Renal cortical epithelial cell (primary cell): ENCODE results near the gene KCNQ1. TPM values are rescaled to one million over a fixed set of nuclear protein-coding genes. Genes with fewer than 3 reads are reported as not detected.

ENCODE experiments used
- DNase-seq: peaks from one replicate; pipeline ENCODE4 v3.0.0-alpha.2; 2011; ENCODE audit warnings: low read depth
- total RNA-seq: library from RNA; depleted of rRNA; stranded (reverse); fragments of >200 nt; gene quantifications from 2 replicates; pipeline ENCODE4 v1.2.3, GENCODE V29; 2014

Gene KCNQ1
- total RNA-seq, 1 donor from 2014 or later: 1.1 TPM

DNA sequence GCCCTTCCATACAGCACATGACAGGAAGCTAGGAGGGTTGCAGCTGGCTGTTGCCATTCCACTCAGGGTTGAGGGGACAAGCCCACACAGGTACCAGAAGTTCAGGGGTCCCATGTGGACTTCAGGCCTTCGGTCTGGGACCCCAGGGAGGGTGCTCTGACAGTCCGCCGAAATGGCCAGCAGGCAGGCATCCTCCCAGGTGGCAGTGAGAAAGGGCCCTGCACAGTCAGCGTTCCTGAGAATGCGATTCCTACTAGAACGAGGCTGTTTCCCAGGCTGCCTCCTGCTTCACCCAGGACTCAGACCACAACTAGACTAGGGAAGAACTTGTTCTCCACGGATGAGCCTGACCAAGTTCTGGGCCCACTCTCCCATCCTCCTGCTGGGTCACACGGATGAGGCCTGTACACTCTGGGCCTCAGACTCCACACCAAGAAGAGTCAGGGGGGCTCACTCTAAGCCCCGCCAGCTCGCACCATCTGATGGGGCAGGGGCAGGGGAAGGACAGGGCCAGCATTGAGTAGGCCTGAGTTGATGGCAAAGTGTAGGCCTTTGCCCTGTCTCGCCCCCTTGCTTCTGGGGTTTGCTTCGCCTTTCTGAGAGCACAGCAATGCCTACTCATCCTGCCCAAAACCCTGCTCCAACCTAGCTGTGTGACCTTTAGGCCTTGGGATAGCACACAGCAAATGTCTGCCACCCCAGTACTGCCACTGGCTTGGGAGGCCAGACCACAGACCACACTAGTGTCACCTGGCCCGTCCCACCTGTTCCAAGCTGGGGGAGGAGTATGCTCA is 241.0 kb downstream of the KCNQ1 start:
- DNase-seq: no peak

- no peak for DNase-seq
These were observed 241.8 kb downstream of the KCNQ1 start for GRCh38 chr11:2686360-2687222.

DNA sequence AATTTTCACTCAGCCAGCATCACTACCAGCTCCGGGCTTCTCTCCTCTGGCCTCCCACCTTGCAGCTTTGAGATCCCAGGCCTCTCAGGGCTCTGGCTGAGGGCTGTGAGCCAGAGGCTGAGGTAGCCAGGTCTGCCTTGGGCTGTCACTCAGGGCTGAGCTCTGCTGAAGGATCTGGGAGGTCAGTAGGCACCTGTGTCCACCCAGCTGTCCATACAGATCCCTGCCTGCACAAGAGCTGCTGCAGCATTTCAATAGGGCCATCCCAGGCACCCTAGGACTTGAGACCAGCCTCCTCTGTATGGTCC is 242.4 kb downstream of the KCNQ1 start:
- DNase-seq: no peak

DNA sequence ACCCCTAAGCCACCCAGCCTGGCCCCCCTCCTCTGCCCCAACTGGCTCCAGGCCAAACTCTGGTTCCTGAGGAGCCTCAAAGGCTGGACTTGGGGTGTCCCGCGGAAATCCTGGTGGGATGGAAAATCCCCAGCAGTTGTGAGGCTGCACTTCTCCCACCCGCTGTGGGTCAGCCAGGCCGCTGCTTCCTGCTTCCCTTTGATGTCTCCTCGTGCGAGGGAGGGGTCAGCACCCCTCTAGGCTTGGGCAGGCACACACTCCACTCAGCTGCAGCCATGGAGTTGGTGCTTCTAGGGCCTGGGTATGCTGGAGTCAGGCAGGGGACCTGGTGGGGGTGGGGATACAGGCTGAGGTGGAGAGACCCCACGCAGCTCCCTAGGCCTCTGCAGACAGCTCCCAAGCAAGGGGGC is 243.0 kb downstream of the KCNQ1 start:
- no peak for DNase-seq

DNA sequence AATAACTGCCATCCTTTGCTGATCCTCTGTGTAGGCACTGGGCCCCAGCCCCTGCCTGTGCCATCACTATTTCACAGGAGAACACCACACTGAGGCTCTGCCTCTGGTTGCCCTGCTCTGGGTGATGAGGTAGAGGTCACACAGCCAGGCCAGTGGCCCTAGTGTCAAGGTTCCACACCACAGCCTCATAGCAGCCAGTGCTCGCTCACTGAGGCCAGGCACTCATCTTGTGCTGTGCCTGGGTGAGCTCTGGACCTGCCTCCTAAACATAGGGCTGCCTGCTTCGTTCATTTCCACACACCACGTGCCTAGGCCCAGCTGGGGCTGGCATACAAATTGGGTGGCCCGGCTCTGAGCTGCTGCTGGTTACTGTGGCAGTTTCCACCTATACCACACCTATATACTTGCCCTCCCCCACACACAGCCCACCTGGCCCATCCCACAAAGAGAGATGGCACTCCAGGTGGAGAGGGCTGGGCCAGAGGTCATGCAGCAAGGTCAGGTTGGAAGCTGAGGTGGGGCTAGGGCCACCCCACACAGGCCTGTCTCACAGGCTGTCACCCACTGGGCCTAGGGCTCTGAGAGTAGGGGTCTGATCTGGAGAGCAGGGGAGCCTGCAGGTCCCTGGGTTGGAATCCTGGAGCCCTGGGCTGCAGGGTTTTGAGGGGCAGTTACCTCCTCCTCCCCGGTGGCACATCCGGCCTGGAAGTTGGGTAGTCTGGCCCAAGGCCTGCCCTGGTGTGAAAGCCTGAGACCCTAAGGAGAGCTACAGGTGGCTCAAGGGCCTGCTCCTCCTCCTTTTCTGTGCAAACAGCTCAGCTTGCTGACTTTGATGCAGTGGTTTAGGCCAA is 243.8 kb downstream of the KCNQ1 start:
- DNase-seq: no peak

GRCh38 chr11:2689651-2690575 is 245.1 kb downstream of the KCNQ1 start:
- no peak for DNase-seq

DNA sequence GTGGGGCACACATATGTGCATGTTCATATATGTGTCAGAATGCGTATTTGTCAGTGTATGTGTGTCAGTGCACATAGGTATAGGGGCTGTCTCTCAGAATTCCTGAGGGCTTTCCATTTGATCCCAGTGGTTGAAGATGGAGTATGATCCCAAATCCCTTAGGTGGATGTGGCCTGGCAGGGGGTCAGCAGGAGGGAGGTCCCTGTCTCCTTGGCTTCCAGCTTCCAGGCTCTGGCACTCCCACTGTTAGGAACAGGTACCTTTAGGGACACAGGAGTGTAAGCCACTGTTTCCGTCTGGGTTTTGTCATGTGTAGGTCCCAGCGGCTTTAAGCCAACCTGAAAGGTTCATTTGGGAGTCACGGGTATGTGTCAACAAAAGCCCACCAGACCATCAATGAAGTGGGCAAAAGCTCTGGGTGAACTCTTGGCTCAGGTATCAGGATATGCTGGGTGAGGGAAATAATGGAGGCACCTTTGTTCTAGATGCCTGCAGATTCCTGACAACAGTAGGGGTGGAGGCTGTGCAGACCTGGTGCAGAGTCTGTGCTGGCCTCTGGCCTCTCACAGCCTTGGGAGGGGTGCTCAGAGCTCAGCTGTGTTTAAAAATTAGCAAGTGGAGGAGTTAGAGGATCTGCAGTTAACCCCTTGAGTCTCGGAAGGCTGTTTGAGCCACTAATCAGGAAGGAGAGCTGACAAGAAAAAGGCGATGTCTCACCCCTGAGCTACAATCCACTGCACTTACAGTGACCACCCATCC is 246.0 kb downstream of the KCNQ1 start:
- no peak for DNase-seq

GRCh38 chr11:2691355-2691761 is 246.6 kb downstream of the KCNQ1 start:
- no peak for DNase-seq

GRCh38 chr11:2691991-2692875 is 247.4 kb downstream of the KCNQ1 start:
- DNase-seq: peak; percentile 53

GRCh38 chr11:2693271-2694261 is 248.8 kb downstream of the KCNQ1 start:
- no peak for DNase-seq

DNA sequence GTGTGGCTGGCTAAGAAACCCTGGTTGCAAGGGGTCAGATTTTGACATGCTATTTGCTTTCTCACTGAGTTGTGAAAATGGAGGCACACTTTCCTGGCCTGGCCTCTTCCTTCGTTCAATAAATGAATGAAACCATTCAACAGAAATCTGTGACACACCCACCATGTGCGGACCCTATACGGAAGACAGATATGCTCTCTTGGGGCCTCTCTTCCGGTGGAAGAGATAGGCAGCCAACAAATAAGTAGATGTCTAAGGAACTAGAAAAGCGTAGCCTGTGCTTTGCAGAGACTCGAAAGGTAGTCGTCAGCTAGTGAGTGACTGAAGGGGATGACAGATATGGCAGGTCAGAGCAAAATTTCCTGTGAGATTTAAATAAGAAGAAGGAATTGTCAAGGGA is 249.7 kb downstream of the KCNQ1 start:
- DNase-seq: no peak

DNA sequence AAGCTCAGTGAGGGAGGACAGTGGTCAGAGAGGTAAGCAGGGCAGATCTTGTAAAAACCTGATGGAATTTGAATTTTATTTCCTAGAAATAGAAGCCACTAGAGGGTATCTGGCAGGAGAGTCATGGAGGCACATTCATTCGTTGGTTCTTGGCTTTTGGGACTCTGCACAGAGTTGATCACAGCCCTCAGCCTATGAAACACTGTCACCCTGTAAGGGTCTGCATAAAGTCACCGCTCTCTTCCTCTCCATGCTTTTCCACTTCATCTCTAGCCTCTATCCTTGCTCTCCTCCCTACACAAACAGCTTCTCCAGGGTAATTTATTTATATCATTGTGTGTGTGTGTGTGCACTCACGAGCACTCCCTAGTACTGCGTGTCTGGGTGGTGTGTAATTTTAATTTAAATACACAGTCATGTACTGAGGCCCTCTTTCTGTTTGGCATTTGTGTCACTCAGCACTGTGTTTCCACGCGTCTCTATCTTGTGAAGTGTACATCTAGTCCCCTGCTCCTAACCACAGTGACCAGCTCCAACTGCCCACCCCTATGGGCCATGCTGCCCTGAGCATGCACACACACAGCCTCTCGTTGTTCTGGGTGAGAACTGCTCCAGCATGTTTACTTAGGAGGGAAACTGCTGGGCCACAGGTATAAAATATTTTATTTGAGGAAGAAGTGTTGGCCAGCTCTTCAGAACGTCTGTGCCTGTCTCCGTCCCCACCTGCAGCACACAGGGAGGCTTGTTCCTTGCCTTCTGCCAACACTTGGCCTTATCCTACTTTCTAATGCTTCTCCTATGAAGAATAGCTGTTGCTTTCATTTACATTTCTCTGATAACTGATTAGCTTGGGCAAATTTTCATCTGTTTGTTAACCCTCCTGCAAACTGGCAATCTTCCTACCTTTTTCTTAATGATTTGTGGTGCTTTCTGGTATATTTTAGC is 250.5 kb downstream of the KCNQ1 start:
- no peak for DNase-seq

DNA sequence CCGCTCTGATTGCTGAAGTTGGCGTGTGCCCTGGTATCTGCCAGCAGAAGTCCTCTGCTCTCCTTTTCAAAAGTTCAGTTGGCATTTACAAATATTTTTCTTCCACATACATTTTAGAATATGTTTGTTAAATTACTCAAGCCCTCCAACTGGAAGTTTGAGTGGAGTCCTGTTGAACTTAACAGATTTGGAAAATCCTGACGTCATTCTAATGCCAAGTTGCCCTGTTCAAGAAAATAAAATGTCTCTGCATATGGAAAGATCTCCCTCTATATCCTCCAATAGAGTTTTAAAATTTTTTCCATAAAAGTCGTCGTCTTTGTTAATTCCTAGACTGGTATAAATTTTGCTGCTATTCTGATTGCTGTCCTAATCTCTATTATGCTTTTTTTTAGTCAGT is 251.6 kb downstream of the KCNQ1 start:
- no peak for DNase-seq

GRCh38 chr11:2697866-2698265 is 253.1 kb downstream of the KCNQ1 start:
- no peak for DNase-seq

GRCh38 chr11:2698386-2699184 is 253.8 kb downstream of the KCNQ1 start:
- no peak for DNase-seq

DNA sequence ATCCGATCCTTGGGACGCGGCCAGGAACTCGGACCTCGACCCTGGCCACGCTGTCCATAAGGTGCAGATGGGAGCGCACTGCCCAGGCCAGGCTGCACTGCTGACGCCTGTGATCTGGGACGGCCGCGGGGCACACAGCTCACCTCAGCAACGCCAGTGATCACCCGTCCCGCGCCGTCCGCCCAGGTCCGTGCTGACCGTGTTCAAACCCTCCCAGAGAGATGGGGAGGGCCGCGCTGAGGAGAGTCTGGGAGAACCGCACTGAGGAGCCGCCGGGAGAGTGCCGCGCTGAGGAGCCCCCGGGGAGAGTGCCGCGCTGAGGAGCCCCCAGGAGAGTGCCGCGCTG is 254.3 kb downstream of the KCNQ1 start:
- no peak for DNase-seq
